ENCODE data around the gene LRRN2.

LRRN2 gene

GRCh38 chr1:204624631-204625216 is 60.8 kb downstream of the LRRN2 start:
- DNase-seq = no peak

GRCh38 chr1:204623894-204624361 is 61.6 kb downstream of the LRRN2 start:
- DNase-seq = no peak

GRCh38 chr1:204623365-204623893 is 62.1 kb downstream of the LRRN2 start:
- no peak for DNase-seq

GRCh38 chr1:204621996-204622395 is 63.5 kb downstream of the LRRN2 start:
- DNase-seq = no peak

- no peak for DNase-seq
Observed at GRCh38 chr1:204621396-204621795, 64.1 kb downstream of the LRRN2 start.

- DNase-seq = no peak
Observed at GRCh38 chr1:204619721-204620120, 65.8 kb downstream of the LRRN2 start.

GRCh38 chr1:204618148-204618760 is 67.3 kb downstream of the LRRN2 start:
- DNase-seq = no peak

- no peak for DNase-seq
Observed at GRCh38 chr1:204617256-204618147, 68.0 kb downstream of the LRRN2 start.

GRCh38 chr1:204616641-204617040 is 68.9 kb downstream of the LRRN2 start:
- no peak for DNase-seq

- no peak for DNase-seq
Observed at GRCh38 chr1:204615881-204616280, 69.7 kb downstream of the LRRN2 start.

GRCh38 chr1:204613636-204614035 is 71.9 kb downstream of the LRRN2 start:
- no peak for DNase-seq

- no peak for DNase-seq
Observed at GRCh38 chr1:204612326-204612725, 73.2 kb downstream of the LRRN2 start.

GRCh38 chr1:204611036-204611435 is 74.5 kb downstream of the LRRN2 start:
- DNase-seq = no peak

GRCh38 chr1:204607910-204608309 is 77.6 kb downstream of the LRRN2 start:
- no peak for DNase-seq

- DNase-seq = no peak
Observed at GRCh38 chr1:204605791-204606190, 79.7 kb downstream of the LRRN2 start.

- DNase-seq = no peak
Observed at GRCh38 chr1:204602871-204603542, 82.5 kb downstream of the LRRN2 start.

- no peak for DNase-seq
Observed at GRCh38 chr1:204602111-204602579, 83.4 kb downstream of the LRRN2 start.

GRCh38 chr1:204600968-204601367 is 84.6 kb downstream of the LRRN2 start:
- DNase-seq = no peak

GRCh38 chr1:204600203-204600602 is 85.3 kb downstream of the LRRN2 start:
- no peak for DNase-seq

GRCh38 chr1:204599596-204599995 is 85.9 kb downstream of the LRRN2 start:
- no peak for DNase-seq

- no peak for DNase-seq
Observed at GRCh38 chr1:204599098-204599497, 86.4 kb downstream of the LRRN2 start.

GRCh38 chr1:204598319-204598969 is 87.1 kb downstream of the LRRN2 start:
- no peak for DNase-seq
